Liver (tissue), 9 donors: ENCODE results near the gene PDGFA. TPM values are rescaled to one million over a fixed set of nuclear protein-coding genes. Genes with fewer than 3 reads are reported as not detected.

Experiments
- DNase-seq: peaks from one replicate; pipeline ENCODE4 v3.0.0-alpha.2; 2017; ENCODE audit warnings: low spot score
- H3K27ac ChIP-seq, 2 donors: one replicate each; pipeline ENCODE4 v1.7.0; 2013; ENCODE audit warnings: inconsistent platforms in 2 of 2, low read length in 2 of 2, control low read depth in 1 of 2, low read depth in 1 of 2, mild to moderate bottlenecking in 1 of 2
- H3K27me3 ChIP-seq, 4 donors: one replicate each; pipeline versions ENCODE4 v1.6.1 to v1.7.0; 2013; ENCODE audit warnings: low read length in 3 of 4, inconsistent platforms in 1 of 4, mild to moderate bottlenecking in 1 of 4, moderate library complexity in 1 of 4; ENCODE audit not compliant: control insufficient read depth in 4 of 4, insufficient read depth in 4 of 4
- H3K36me3 ChIP-seq, 4 donors: one replicate each; pipeline versions ENCODE4 v1.6.1 to v1.7.0; 2013; ENCODE audit warnings: low read length in 3 of 4, mild to moderate bottlenecking in 3 of 4, low read depth in 1 of 4, moderate library complexity in 1 of 4; ENCODE audit not compliant: control insufficient read depth in 4 of 4, insufficient read depth in 3 of 4
- H3K4me1 ChIP-seq, 4 donors: one replicate each; pipeline versions ENCODE4 v1.6.1 to v1.7.0; 2013; ENCODE audit warnings: low read length in 3 of 4, mild to moderate bottlenecking in 3 of 4, moderate library complexity in 1 of 4; ENCODE audit not compliant: control insufficient read depth in 4 of 4, insufficient read depth in 4 of 4
- H3K4me3 ChIP-seq, 3 donors: one replicate each; pipeline versions ENCODE4 v1.6.1 to v1.7.0; 2013; ENCODE audit warnings: low read length in 3 of 3, control low read depth in 1 of 3, low read depth in 1 of 3, mild to moderate bottlenecking in 1 of 3
- H3K9ac ChIP-seq, 2 donors: one replicate each; pipeline ENCODE4 v1.7.0; 2013; ENCODE audit warnings: low read length in 2 of 2, mild to moderate bottlenecking in 2 of 2, moderate library complexity in 2 of 2, control low read depth in 1 of 2, low read depth in 1 of 2
- H3K9me3 ChIP-seq, 4 donors: one replicate each; pipeline versions ENCODE4 v1.6.1 to v1.7.0; 2013; ENCODE audit warnings: low read length in 3 of 4; ENCODE audit not compliant: control insufficient read depth in 4 of 4
- ATF3 ChIP-seq: IDR thresholded peaks from 2 replicates; pipeline ENCODE4 v1.6.1; 2016; ENCODE audit warnings: antibody characterized with exemption
- EGR1 ChIP-seq, 2 donors: IDR thresholded peaks; 2 replicates each; pipeline ENCODE4 v1.6.1; 2016 to 2018; ENCODE audit warnings: antibody characterized with exemption in 2 of 2, low read depth in 2 of 2
- FOXA1 ChIP-seq: IDR thresholded peaks from 2 replicates; pipeline ENCODE4 v1.6.1; 2016; ENCODE audit warnings: antibody characterized with exemption
- FOXA2 ChIP-seq: IDR thresholded peaks from 2 replicates; pipeline ENCODE4 v1.6.1; 2016; ENCODE audit warnings: antibody characterized with exemption
- GABPA ChIP-seq, 2 donors: IDR thresholded peaks in 1 of 2; conservative IDR thresholded peaks in 1 of 2; 2 replicates each; pipeline ENCODE4 v1.6.1; 2016; ENCODE audit warnings: antibody characterized with exemption in 2 of 2, mild to moderate bottlenecking in 1 of 2, moderate library complexity in 1 of 2
- HNF4A ChIP-seq, 2 donors: conservative IDR thresholded peaks; 2 replicates each; pipeline ENCODE4 v1.6.1; 2016; ENCODE audit warnings: antibody characterized with exemption in 2 of 2, mild to moderate bottlenecking in 2 of 2
- HNF4G ChIP-seq: IDR thresholded peaks from 2 replicates; pipeline ENCODE4 v1.6.1; 2016; ENCODE audit warnings: antibody characterized with exemption
- JUND ChIP-seq, 2 donors: IDR thresholded peaks; 2 replicates each; pipeline ENCODE4 v1.6.1; 2016; ENCODE audit warnings: antibody characterized with exemption in 2 of 2
- NR2F2 ChIP-seq: IDR thresholded peaks from 2 replicates; pipeline ENCODE4 v1.6.1; 2016; ENCODE audit warnings: antibody characterized with exemption
- RAD21 ChIP-seq, 2 donors: IDR thresholded peaks; 2 replicates each; pipeline ENCODE4 v1.6.1; 2016; ENCODE audit warnings: antibody characterized with exemption in 2 of 2, mild to moderate bottlenecking in 2 of 2
- REST ChIP-seq: IDR thresholded peaks from 2 replicates; pipeline ENCODE4 v1.6.1; 2016; ENCODE audit warnings: antibody characterized with exemption, mild to moderate bottlenecking
- SP1 ChIP-seq: IDR thresholded peaks from 2 replicates; pipeline ENCODE4 v1.6.1; 2018; ENCODE audit warnings: antibody characterized with exemption, mild to moderate bottlenecking
- YY1 ChIP-seq: IDR thresholded peaks from 2 replicates; pipeline ENCODE4 v1.6.1; 2016; ENCODE audit warnings: antibody characterized with exemption, mild to moderate bottlenecking
- WGBS: extraction: QIAGEN DNeasy Blood & Tissue Kit; methylation state at CpG from one replicate; pipeline ENCODE4 v1.1.7; 2013; 5-methylcytosine and 5-hydroxymethylcytosine counted together
- polyA plus RNA-seq, 2 donors: library from polyadenylated mRNA; stranded (reverse) in 1 of 2; unstranded in 1 of 2; fragments of 200-250 nt in 1 of 2; fragments of >200 nt in 1 of 2; fragmentation: Nextera tagmentation in 1 of 2; extraction: Ambion mirVana in 1 of 2; gene quantifications; one replicate each; pipeline versions ENCODE4 v1.2.1 to v1.2.3, GENCODE V29; 2013 to 2015
- total RNA-seq, 2 donors: library from RNA; depleted of rRNA; stranded (reverse); fragments of >200 nt; gene quantifications; one replicate each; pipeline ENCODE4 v1.2.3, GENCODE V29; 2014
- TF ChIP-seq, protein P1 (sequence below): IDR thresholded peaks from 2 replicates; pipeline ENCODE4 v1.6.1; 2016; ENCODE audit warnings: antibody characterized with exemption
- TF ChIP-seq, protein P2 (sequence below): fragments of 150-350 bp; IDR thresholded peaks from 2 replicates; pipeline ENCODE4 v1.5.1; 2017; ENCODE audit warnings: improper control_type of control experiment, low read depth, low read length; ENCODE audit not compliant: missing input control
- TF ChIP-seq, protein P3 (sequence below): IDR thresholded peaks from 2 replicates; pipeline ENCODE4 v1.6.1; 2016; ENCODE audit warnings: antibody characterized with exemption
- donor health status: healthy.
- donor health status: healthy.
- donor health status: healthy.
- donor health status: healthy.
- donor health status: healthy.

Gene PDGFA
- total and polyA plus RNA-seq, 4 donors: 1.4 to 5.1 (median 2.0) TPM

DNA sequence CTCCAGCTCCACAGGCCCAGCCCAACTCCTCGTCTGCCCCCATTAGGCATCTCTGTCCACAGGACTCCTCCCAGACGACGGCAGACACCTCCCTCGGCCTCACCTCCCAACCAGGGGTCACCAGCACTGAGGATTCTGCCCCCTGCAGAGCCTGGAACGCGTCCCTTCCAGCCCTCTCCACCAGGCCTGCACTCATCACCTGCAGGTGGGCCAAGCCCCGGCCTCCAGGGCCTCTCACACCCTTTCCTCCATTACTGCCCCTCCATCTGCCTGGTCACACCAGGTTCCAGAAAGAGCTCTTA lies 42.7 kb upstream of the PDGFA start:
- Histone ChIP-seq H3K4me1 (no peaks in the 10 kb centered on the region), H3K27me3 (no peaks in the 10 kb centered on the region), H3K9ac (no peak overlapping the region), H3K9me3 (no peaks in the 10 kb centered on the region), H3K27ac (no peak overlapping the region), H3K36me3 (no peaks in the 10 kb centered on the region), H3K4me3 (no peak overlapping the region)
- WGBS: 90% methylated on average over 7 of the region's 7 CpGs
- TF ChIP-seq YY1: no peak
- no peak for TF ChIP-seq EGR1 (IDR thresholded peaks at IDR 0.05; ENCODE audit: low read depth in 2 of 2)
- TF ChIP-seq, protein P1, sequence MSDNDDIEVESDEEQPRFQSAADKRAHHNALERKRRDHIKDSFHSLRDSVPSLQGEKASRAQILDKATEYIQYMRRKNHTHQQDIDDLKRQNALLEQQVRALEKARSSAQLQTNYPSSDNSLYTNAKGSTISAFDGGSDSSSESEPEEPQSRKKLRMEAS: no peak
- TF ChIP-seq, protein P2, sequence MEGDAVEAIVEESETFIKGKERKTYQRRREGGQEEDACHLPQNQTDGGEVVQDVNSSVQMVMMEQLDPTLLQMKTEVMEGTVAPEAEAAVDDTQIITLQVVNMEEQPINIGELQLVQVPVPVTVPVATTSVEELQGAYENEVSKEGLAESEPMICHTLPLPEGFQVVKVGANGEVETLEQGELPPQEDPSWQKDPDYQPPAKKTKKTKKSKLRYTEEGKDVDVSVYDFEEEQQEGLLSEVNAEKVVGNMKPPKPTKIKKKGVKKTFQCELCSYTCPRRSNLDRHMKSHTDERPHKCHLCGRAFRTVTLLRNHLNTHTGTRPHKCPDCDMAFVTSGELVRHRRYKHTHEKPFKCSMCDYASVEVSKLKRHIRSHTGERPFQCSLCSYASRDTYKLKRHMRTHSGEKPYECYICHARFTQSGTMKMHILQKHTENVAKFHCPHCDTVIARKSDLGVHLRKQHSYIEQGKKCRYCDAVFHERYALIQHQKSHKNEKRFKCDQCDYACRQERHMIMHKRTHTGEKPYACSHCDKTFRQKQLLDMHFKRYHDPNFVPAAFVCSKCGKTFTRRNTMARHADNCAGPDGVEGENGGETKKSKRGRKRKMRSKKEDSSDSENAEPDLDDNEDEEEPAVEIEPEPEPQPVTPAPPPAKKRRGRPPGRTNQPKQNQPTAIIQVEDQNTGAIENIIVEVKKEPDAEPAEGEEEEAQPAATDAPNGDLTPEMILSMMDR: no peak
- no peak for TF ChIP-seq JUND (IDR thresholded peaks at IDR 0.05)
- no peak for TF ChIP-seq GABPA (IDR thresholded peaks at IDR 0.05 in 1 of 2, conservative IDR thresholded peaks at IDR 0.05 in 1 of 2)
- TF ChIP-seq REST: no peak
- no peak for TF ChIP-seq FOXA1
- no peak for TF ChIP-seq SP1
- TF ChIP-seq, protein P3, sequence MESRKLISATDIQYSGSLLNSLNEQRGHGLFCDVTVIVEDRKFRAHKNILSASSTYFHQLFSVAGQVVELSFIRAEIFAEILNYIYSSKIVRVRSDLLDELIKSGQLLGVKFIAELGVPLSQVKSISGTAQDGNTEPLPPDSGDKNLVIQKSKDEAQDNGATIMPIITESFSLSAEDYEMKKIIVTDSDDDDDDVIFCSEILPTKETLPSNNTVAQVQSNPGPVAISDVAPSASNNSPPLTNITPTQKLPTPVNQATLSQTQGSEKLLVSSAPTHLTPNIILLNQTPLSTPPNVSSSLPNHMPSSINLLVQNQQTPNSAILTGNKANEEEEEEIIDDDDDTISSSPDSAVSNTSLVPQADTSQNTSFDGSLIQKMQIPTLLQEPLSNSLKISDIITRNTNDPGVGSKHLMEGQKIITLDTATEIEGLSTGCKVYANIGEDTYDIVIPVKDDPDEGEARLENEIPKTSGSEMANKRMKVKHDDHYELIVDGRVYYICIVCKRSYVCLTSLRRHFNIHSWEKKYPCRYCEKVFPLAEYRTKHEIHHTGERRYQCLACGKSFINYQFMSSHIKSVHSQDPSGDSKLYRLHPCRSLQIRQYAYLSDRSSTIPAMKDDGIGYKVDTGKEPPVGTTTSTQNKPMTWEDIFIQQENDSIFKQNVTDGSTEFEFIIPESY: no peak
- no peak for TF ChIP-seq RAD21 (IDR thresholded peaks at IDR 0.05)
- no peak for TF ChIP-seq ATF3
- TF ChIP-seq NR2F2: no peak
- no peak for TF ChIP-seq FOXA2
- TF ChIP-seq HNF4A (conservative IDR thresholded peaks at IDR 0.05): no peak
- TF ChIP-seq HNF4G: no peak
- no peak for DNase-seq
